Hepatocyte (in vitro differentiated cells): Measurements from ENCODE around the gene PIEZO1.

Experiments
- CTCF ChIP-seq: fragments of 200-600 bp; sonication (generic); IDR thresholded peaks from 2 replicates; pipeline ENCODE4 v1.5.1; 2016; ENCODE audit warnings: antibody characterized with exemption, mild to moderate bottlenecking; ENCODE audit not compliant: poor library complexity
- EZH2phosphoT487 ChIP-seq: fragments of 200-600 bp; sonication (generic); IDR thresholded peaks from one replicate; pipeline ENCODE4 v1.6.1; 2018; ENCODE audit warnings: antibody characterized with exemption, mild to moderate bottlenecking, low read depth, moderate library complexity; ENCODE audit not compliant: unreplicated experiment, severe bottlenecking

DNA sequence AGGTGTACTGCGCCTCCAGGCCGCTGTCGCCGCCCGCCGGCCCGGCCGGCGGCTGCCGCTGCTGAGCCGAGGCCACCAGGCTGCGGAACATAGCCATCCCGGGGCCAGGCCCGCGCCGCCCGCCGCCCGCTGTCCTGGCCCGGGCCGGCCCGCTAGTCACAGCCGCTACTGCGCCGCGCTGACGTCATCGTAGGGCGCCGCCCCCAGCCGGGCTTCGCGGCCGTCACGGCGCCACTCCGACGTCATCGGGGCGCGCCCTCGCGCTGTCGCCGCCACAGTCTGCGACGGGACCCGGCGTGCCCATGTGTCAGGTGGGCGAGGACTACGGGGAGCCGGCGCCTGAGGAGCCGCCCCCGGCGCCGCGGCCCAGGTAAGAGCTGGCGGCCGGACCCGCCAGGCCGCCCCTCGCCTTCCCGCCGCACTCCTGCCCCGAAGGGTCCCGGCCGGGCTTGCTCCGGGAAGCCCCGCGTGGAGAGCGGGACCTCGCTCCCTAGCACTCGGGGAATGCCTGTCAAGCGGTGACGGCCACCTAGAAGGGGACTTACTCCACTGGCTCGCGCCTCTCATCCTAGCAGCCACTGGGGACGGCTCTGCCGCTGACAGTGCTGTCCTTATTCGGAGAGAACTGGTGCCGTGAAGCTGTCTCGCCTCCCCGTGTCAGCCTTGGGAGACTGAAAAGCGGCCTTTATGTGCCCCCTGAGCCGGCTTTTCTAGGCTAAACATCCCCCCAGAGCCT, 78.6 kb downstream of the PIEZO1 start, which contains the start of the genes CTU2 and RNF166:
- no peak for TF ChIP-seq CTCF
- TF ChIP-seq EZH2phosphoT487, result no peak
